ENCODE measurements around the gene LEMD1.

- no peak for TF ChIP-seq CTCF (IDR thresholded peaks at IDR 0.05; ENCODE audit: insufficient read depth, low read length)
- TF ChIP-seq POLR2AphosphoS5 (IDR thresholded peaks at IDR 0.05; ENCODE audit: low read depth) = no peak
- TF ChIP-seq REST (IDR thresholded peaks at IDR 0.05; ENCODE audit: insufficient replicate concordance, low read depth) = no peak
- no peak for TF ChIP-seq GABPA (IDR thresholded peaks at IDR 0.05; ENCODE audit: low read depth)
Observed at GRCh38 chr1:205392650-205393049, 29.2 kb downstream of the LEMD1 start.

Measured in HL-60 (cell line).